HL-60/S4 treated with phorbol 12-myristate 13-acetate at 8.2 ng/mL for 4 days and 3 days (cell line): ENCODE results near the gene TRIM61.
"Not testable (repeated sequence)": the region's sequence is repeated elsewhere in the genome, so short reads cannot be mapped to it uniquely, and the experiment has no call there.

Source experiments
- in situ Hi-C: fragments of 300-500 bp; cut with MboI; formaldehyde crosslinking; loops from 2 replicates; pipeline ENCODE4 v1.15.0; 2022; ENCODE audit warnings: low sequenced_read_pairs

TRIM61 gene

GRCh38 chr4:164977243-164978164 is at the start of gene TRIM61:
Gene TRIM61, minus strand, starts transcription at chr4:164977657. Its CDS starts 7,655 bp downstream, at chr4:164970002.
- in situ Hi-C loops = no loop called here

GRCh38 chr4:165025782-165026181 is 48.3 kb upstream of the TRIM61 start:
- in situ Hi-C loops = not testable (repeated sequence)

GRCh38 chr4:165019995-165020394 is 42.5 kb upstream of the TRIM61 start:
- in situ Hi-C loops = not testable (repeated sequence)

GRCh38 chr4:165016971-165017370 is 39.5 kb upstream of the TRIM61 start:
- in situ Hi-C loops = no loop called here

GRCh38 chr4:165013691-165014090 is 36.2 kb upstream of the TRIM61 start:
- in situ Hi-C loops = no loop called here

- in situ Hi-C loops = no loop called here
Observed at GRCh38 chr4:165011403-165011802, 33.9 kb upstream of the TRIM61 start.

GRCh38 chr4:165010991-165011390 is 33.5 kb upstream of the TRIM61 start:
- in situ Hi-C loops = no loop called here

GRCh38 chr4:165010487-165010886 is 33.0 kb upstream of the TRIM61 start:
- in situ Hi-C loops = no loop called here

- in situ Hi-C loops = no loop called here
Observed at GRCh38 chr4:165009493-165010227, 32.2 kb upstream of the TRIM61 start.

GRCh38 chr4:165006886-165007285 is 29.4 kb upstream of the TRIM61 start:
- in situ Hi-C loops = no loop called here

GRCh38 chr4:165006456-165006855 is 29.0 kb upstream of the TRIM61 start:
- in situ Hi-C loops = no loop called here

GRCh38 chr4:165005352-165005925 is 28.0 kb upstream of the TRIM61 start:
- in situ Hi-C loops = no loop called here

- in situ Hi-C loops = not testable (repeated sequence)
Observed at GRCh38 chr4:165001957-165002356, 24.5 kb upstream of the TRIM61 start.

- in situ Hi-C loops = not testable (repeated sequence)
Observed at GRCh38 chr4:164998526-164999080, 21.1 kb upstream of the TRIM61 start.

GRCh38 chr4:164997941-164998340 is 20.5 kb upstream of the TRIM61 start:
- in situ Hi-C loops = no loop called here

- in situ Hi-C loops = no loop called here
Observed at GRCh38 chr4:164997324-164997723, 19.9 kb upstream of the TRIM61 start.

- in situ Hi-C loops = not testable (repeated sequence)
Observed at GRCh38 chr4:164996123-164996522, 18.7 kb upstream of the TRIM61 start.

GRCh38 chr4:164990786-164991185 is 13.3 kb upstream of the TRIM61 start:
- in situ Hi-C loops = not testable (repeated sequence)

GRCh38 chr4:164989471-164989870 is 12.0 kb upstream of the TRIM61 start:
- in situ Hi-C loops = no loop called here

- in situ Hi-C loops = not testable (repeated sequence)
Observed at GRCh38 chr4:164971929-164972328, 5.5 kb downstream of the TRIM61 start.

GRCh38 chr4:164959896-164960295 is 17.6 kb downstream of the TRIM61 start:
- in situ Hi-C loops = no loop called here
